WTC11 (cell line): ENCODE results near the gene HELLS.

Source experiments
- ATF1 ChIP-seq: sonication (generic); formaldehyde crosslinking; IDR thresholded peaks from 2 replicates; pipeline ENCODE4 v1.8.1; 2023; ENCODE audit warnings: mild to moderate bottlenecking, moderate library complexity, missing genetic modification reagents
- CTCF ChIP-seq: fragments of 200-600 bp; IDR thresholded peaks from 2 replicates; pipeline ENCODE4 v1.8.0; 2022; ENCODE audit warnings: antibody characterized with exemption
- JUN ChIP-seq: sonication (generic); formaldehyde crosslinking; IDR thresholded peaks from 2 replicates; pipeline ENCODE4 v1.8.0; 2023; ENCODE audit warnings: mild to moderate bottlenecking, missing genetic modification reagents
- NR2C2 ChIP-seq: sonication (generic); formaldehyde crosslinking; IDR thresholded peaks from 2 replicates; pipeline ENCODE4 v1.8.0; 2022; ENCODE audit warnings: mild to moderate bottlenecking, missing genetic modification reagents
- PRRX2 ChIP-seq: fragments of 250-450 bp; sonication (Bioruptor Pico); IDR thresholded peaks from 2 replicates; pipeline ENCODE4 v1.8.0; 2021; ENCODE audit warnings: mild to moderate bottlenecking
- TEAD4 ChIP-seq: sonication (generic); formaldehyde crosslinking; IDR thresholded peaks from 2 replicates; pipeline ENCODE4 v1.8.0; 2022; ENCODE audit warnings: mild to moderate bottlenecking, missing genetic modification reagents

GRCh38 chr10:94496010-94496409, 49.6 kb upstream of the HELLS start:
- TF ChIP-seq CTCF (no peak), ATF1 (CRISPR knock-in tag) (no peak), NR2C2 (CRISPR knock-in tag) (no peak), JUN (CRISPR knock-in tag) (no peak), TEAD4 (CRISPR knock-in tag) (no peak), PRRX2 (CRISPR knock-in tag) (no peak)
